HFFc6 (cell line): ENCODE results near the gene TENM4. TPM values are rescaled to one million over a fixed set of nuclear protein-coding genes. Genes with fewer than 3 reads are reported as not detected.

Experiments used
- DNase-seq: peaks from one replicate; pipeline ENCODE4 v3.0.0-alpha.2; 2018
- H3K27ac Mint-ChIP-seq: 2 replicates; pipeline ENCODE4 v1.8.0; 2020; ENCODE audit warnings: mild to moderate bottlenecking, mixed read lengths
- H3K27me3 Mint-ChIP-seq: 2 replicates; pipeline ENCODE4 v1.8.0; 2021; ENCODE audit warnings: mild to moderate bottlenecking, moderate library complexity, mixed read lengths; ENCODE audit not compliant: insufficient read depth
- H3K36me3 Mint-ChIP-seq: 2 replicates; pipeline ENCODE4 v1.8.0; 2021; ENCODE audit warnings: low read depth, mixed read lengths
- H3K4me1 Mint-ChIP-seq: 2 replicates; pipeline ENCODE4 v1.8.0; 2020; ENCODE audit warnings: low read depth, mixed read lengths
- H3K4me3 Mint-ChIP-seq: 2 replicates; pipeline ENCODE4 v1.8.0; 2020; ENCODE audit warnings: mild to moderate bottlenecking, moderate library complexity, mixed read lengths
- H3K9me3 Mint-ChIP-seq: 2 replicates; pipeline ENCODE4 v1.8.0; 2020; ENCODE audit warnings: mild to moderate bottlenecking, mixed read lengths
- CTCF ChIP-seq: fragments of 200-600 bp; sonication (generic); IDR thresholded peaks from 2 replicates; pipeline ENCODE4 v1.5.0; 2021; ENCODE audit warnings: antibody characterized with exemption, mild to moderate bottlenecking
- total RNA-seq, 6 experiments: library from RNA; stranded (reverse); fragmentation: NEBNext Ultra II Directional; extraction: Animal tissue kit (Norgen Biotek cat#: 25700); gene quantifications; 2 replicates in 1 of 6; 3 replicates in 5 of 6; pipeline ENCODE4 v1.2.3, GENCODE V29; 2021

The TENM4 gene
- total RNA-seq, 6 experiments from 2014 or later = 20.9 to 45.5 (median 26.5) TPM

GRCh38 chr11:78652843-78653239, 788.0 kb downstream of the TENM4 start:
- Mint-ChIP-seq H3K27ac (no peak overlapping the region), H3K27me3 (0 out of 2 replicates have a peak, but pooled peaks cover 2% of the 10 kb centered on the region), H3K36me3 (no peaks in the 10 kb centered on the region; the same call in 1 of the 2 replicates), H3K4me3 (no peak overlapping the region), H3K9me3 (no peaks in the 10 kb centered on the region), H3K4me1 (peaks cover 5% of the 10 kb centered on the region; the same call in 1 of the 2 replicates)
- no peak for DNase-seq
- TF ChIP-seq CTCF = no peak

GRCh38 chr11:78651923-78652842, 788.6 kb downstream of the TENM4 start:
- no peak overlapping the region for H3K4me3 Mint-ChIP-seq
- peaks cover 5% of the 10 kb centered on the region; the same call in 1 of the 2 replicates for H3K4me1 Mint-ChIP-seq
- H3K9me3 Mint-ChIP-seq = no peaks in the 10 kb centered on the region
- 0 out of 2 replicates have a peak, but pooled peaks cover 2% of the 10 kb centered on the region for H3K27me3 Mint-ChIP-seq
- TF ChIP-seq CTCF = no peak
- no peaks in the 10 kb centered on the region for H3K36me3 Mint-ChIP-seq
- no peak for DNase-seq
- no peak overlapping the region for H3K27ac Mint-ChIP-seq

DNA sequence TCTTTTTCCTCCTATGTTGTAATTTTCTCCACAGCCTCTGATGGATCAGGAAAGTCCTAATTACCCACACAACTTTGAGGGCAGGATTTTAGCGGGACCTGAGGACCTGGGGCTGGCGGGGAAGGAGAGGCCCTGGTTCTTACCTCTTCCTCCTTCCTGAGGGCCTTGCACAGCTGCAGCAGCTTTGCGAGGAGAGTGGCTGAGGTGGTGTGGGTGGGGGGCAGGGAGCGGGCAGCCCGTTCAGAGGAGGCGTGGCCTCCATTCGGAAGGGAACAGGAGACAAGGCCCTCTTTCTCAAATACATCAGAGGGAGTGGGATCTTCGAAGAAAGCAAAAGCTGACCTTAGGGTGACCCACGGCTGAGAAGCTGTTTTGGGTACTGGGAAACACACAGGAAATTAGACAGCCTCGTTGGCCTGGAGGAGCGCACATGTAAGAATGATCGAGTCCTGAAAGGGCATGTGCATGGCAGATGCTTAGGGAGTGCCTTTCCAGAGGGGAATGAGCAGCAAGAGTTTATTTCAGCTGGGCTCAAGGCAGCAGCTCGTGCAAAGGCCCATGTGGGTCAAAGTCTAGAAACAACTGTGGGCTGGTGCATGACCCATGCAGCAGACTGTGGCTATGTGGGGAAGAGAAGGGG, 789.6 kb downstream of the TENM4 start:
- no peak for TF ChIP-seq CTCF
- Mint-ChIP-seq H3K9me3 (no peaks in the 10 kb centered on the region), H3K4me3 (no peak overlapping the region), H3K27me3 (0 out of 2 replicates have a peak, but pooled peaks cover 2% of the 10 kb centered on the region), H3K27ac (no peak overlapping the region), H3K36me3 (no peaks in the 10 kb centered on the region), H3K4me1 (peaks cover 10% of the 10 kb centered on the region)
- DNase-seq = no peak

DNA sequence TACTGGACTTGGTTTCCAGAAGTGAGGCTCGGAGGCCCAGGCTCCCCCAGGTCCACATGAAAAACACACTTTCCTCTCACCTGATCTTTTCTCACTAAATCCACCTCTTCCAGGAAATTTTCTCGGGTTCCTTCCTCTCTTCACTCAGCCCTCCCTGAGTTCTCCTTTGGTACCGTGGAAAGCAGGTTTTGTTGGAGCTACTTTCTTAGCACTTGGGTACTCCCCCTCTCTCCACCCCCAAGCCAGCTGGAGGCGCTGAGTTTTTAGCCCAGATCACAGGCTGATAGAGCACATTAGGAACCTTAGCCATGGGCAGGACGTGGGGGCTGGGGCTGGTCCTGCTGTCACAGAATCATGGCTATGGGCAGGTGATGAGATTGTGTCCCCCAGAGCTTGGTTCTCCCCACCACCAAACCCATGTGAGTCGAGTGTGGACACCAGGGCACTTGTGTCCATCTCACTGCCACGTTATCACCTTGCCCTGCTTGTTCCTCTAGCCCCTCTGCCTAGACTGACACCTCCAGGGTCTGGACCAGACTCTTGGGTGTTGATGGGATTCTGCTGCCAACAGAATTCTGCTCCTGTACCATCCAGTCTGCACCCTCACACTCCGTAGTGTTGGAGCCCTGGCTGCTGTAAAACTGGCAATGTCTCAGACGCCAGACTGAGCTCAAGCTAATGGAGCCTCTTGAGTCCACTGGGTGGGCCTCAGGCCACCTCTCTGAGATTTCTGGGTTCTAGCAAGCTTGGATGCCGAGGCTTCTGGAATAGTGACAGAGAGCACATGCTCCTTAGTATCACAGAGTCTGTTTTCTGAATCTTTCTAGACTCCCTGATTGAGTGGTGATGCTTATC, 791.2 kb downstream of the TENM4 start:
- H3K9me3 Mint-ChIP-seq = no peaks in the 10 kb centered on the region
- no peaks in the 10 kb centered on the region for H3K27me3 Mint-ChIP-seq
- no peak overlapping the region for H3K27ac Mint-ChIP-seq

More for the DNA sequence above, 791.2 kb downstream of the TENM4 start:
- Mint-ChIP-seq H3K4me3 (no peak overlapping the region), H3K36me3 (no peaks in the 10 kb centered on the region), H3K4me1 (peaks cover 21% of the 10 kb centered on the region)
- DNase-seq = no peak
- no peak for TF ChIP-seq CTCF
